DOHH2 (cell line): ENCODE measurements around the gene SLC6A9.

Experiments
- EZH2phosphoT487 ChIP-seq: fragments of 200-600 bp; sonication (generic); IDR thresholded peaks from 2 replicates; pipeline ENCODE4 v1.6.1; 2017; ENCODE audit warnings: borderline replicate concordance, mild to moderate bottlenecking, antibody characterized with exemption, low read length, moderate library complexity, mixed read lengths
- TF ChIP-seq, protein P1 (sequence below): fragments of 200-600 bp; sonication (generic); IDR thresholded peaks from one replicate; pipeline ENCODE4 v1.5.1; 2014; ENCODE audit warnings: antibody characterized with exemption, mild to moderate bottlenecking, low read depth, low read length; ENCODE audit not compliant: poor library complexity, severe bottlenecking

DNA sequence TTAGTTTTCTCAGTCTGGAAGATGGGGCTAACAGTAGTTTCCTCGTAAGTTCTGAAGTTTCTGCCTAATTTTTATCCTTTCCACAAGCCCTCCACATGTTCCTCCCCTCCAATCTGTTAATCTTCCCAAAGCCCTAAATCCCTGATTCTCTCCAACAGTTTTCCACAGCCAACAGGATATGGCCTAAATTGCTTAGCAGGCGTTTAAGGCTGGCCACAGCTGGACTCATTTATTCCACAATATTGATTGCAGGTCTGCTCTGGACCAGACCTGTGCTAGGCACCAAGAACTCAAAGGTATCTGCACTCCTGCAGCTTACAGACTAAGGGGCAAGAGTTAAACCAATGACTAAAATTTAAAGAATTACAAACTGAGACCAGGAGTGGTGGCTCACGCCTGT, 3.9 kb downstream of the SLC6A9 start:
- TF ChIP-seq, protein P1, sequence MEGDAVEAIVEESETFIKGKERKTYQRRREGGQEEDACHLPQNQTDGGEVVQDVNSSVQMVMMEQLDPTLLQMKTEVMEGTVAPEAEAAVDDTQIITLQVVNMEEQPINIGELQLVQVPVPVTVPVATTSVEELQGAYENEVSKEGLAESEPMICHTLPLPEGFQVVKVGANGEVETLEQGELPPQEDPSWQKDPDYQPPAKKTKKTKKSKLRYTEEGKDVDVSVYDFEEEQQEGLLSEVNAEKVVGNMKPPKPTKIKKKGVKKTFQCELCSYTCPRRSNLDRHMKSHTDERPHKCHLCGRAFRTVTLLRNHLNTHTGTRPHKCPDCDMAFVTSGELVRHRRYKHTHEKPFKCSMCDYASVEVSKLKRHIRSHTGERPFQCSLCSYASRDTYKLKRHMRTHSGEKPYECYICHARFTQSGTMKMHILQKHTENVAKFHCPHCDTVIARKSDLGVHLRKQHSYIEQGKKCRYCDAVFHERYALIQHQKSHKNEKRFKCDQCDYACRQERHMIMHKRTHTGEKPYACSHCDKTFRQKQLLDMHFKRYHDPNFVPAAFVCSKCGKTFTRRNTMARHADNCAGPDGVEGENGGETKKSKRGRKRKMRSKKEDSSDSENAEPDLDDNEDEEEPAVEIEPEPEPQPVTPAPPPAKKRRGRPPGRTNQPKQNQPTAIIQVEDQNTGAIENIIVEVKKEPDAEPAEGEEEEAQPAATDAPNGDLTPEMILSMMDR = no peak
- TF ChIP-seq EZH2phosphoT487 = no peak
